Colon (tissue), 2 donors: ENCODE results near the gene STX3.
"Not testable (repeated sequence)": the region's sequence is repeated elsewhere in the genome, so short reads cannot be mapped to it uniquely, and the experiment has no call there.

ENCODE experiments used
- FAIRE-seq: peaks from 2 replicates; lab custom pipeline; 2012; peaks lifted over from hg19 to GRCh38; lab: Jason Lieb, UNC
- donor health status: control.
- donor health status: control.

STX3 gene

GRCh38 chr11:59758401-59759037 lies 3.3 kb downstream of the STX3 start:
- no peak for FAIRE-seq

GRCh38 chr11:59759900-59760299 lies 4.7 kb downstream of the STX3 start:
- FAIRE-seq, result no peak

GRCh38 chr11:59760771-59761170 lies 5.6 kb downstream of the STX3 start:
- no peak for FAIRE-seq

GRCh38 chr11:59761993-59762392 lies 6.8 kb downstream of the STX3 start:
- FAIRE-seq, result no peak

GRCh38 chr11:59765068-59765735 lies 10.0 kb downstream of the STX3 start:
- no peak for FAIRE-seq

GRCh38 chr11:59766542-59767224 lies 11.5 kb downstream of the STX3 start:
- no peak for FAIRE-seq

- no peak for FAIRE-seq
Measured at GRCh38 chr11:59767225-59767611, 12.0 kb downstream of the STX3 start.

GRCh38 chr11:59769111-59769510 lies 13.9 kb downstream of the STX3 start:
- FAIRE-seq, result no peak

- no peak for FAIRE-seq
Measured at GRCh38 chr11:59769828-59770227, 14.7 kb downstream of the STX3 start.

GRCh38 chr11:59770319-59770718 lies 15.1 kb downstream of the STX3 start:
- no peak for FAIRE-seq

- no peak for FAIRE-seq
Measured at GRCh38 chr11:59770869-59771268, 15.7 kb downstream of the STX3 start.

- no peak for FAIRE-seq
Measured at GRCh38 chr11:59771605-59772004, 16.4 kb downstream of the STX3 start.

GRCh38 chr11:59773083-59773440 lies 17.9 kb downstream of the STX3 start:
- no peak for FAIRE-seq

- no peak for FAIRE-seq
Measured at GRCh38 chr11:59776210-59777066, 21.3 kb downstream of the STX3 start.

- no peak for FAIRE-seq
Measured at GRCh38 chr11:59777104-59777503, 21.9 kb downstream of the STX3 start.

GRCh38 chr11:59778122-59778521 lies 22.9 kb downstream of the STX3 start:
- no peak for FAIRE-seq

GRCh38 chr11:59779487-59779886 lies 24.3 kb downstream of the STX3 start:
- FAIRE-seq, result no peak

GRCh38 chr11:59782080-59782479 lies 26.9 kb downstream of the STX3 start:
- no peak for FAIRE-seq

GRCh38 chr11:59783632-59784090 lies 28.5 kb downstream of the STX3 start:
- FAIRE-seq, result no peak

- not testable (repeated sequence) for FAIRE-seq
Measured at GRCh38 chr11:59784441-59784840, 29.3 kb downstream of the STX3 start.

GRCh38 chr11:59785818-59786217 lies 30.6 kb downstream of the STX3 start:
- FAIRE-seq, result no peak

GRCh38 chr11:59787255-59787588 lies 32.0 kb downstream of the STX3 start:
- FAIRE-seq, result no peak

GRCh38 chr11:59787816-59788215 lies 32.6 kb downstream of the STX3 start:
- no peak for FAIRE-seq
